Keratinocyte (primary cell): ENCODE results near the gene PITPNM3. TPM values are rescaled to one million over a fixed set of nuclear protein-coding genes. Genes with fewer than 3 reads are reported as not detected.

Source experiments
- DNase-seq: peaks from one replicate; pipeline ENCODE4 v3.0.0-alpha.2; 2011; ENCODE audit warnings: low read depth, missing footprints, low spot score
- FAIRE-seq: peaks from 2 replicates; lab custom pipeline; 2011; peaks lifted over from hg19 to GRCh38; lab: Jason Lieb, UNC
- H2AFZ ChIP-seq: 2 replicates; pipeline ENCODE4 v1.6.0; 2012; ENCODE audit warnings: low read length, control low read depth, inconsistent platforms; ENCODE audit not compliant: control insufficient read depth
- H3K27ac ChIP-seq: 2 replicates; pipeline ENCODE4 v1.5.1; 2011; ENCODE audit warnings: low read length; ENCODE audit not compliant: control insufficient read depth, insufficient read depth
- H3K27me3 ChIP-seq: 3 replicates; pipeline ENCODE4 v1.6.0; 2011; ENCODE audit warnings: low read length; ENCODE audit not compliant: control insufficient read depth, insufficient read depth; ENCODE audit errors: extremely low read depth
- H3K36me3 ChIP-seq, 2 experiments: 2 replicates in 1 of 2; 3 replicates in 1 of 2; pipeline ENCODE4 v1.5.1; 2011; ENCODE audit warnings: low read length in 2 of 2, mild to moderate bottlenecking in 1 of 2; ENCODE audit not compliant: control insufficient read depth in 2 of 2, insufficient read depth in 2 of 2; ENCODE audit errors: extremely low read depth in 1 of 2
- H3K4me1 ChIP-seq: 3 replicates; pipeline ENCODE4 v1.5.1; 2011; ENCODE audit warnings: low read length; ENCODE audit not compliant: control insufficient read depth, insufficient read depth; ENCODE audit errors: extremely low read depth
- H3K4me2 ChIP-seq: 3 replicates; pipeline ENCODE4 v1.6.0; 2011; ENCODE audit warnings: low read depth, low read length; ENCODE audit not compliant: control insufficient read depth, insufficient read depth; ENCODE audit errors: extremely low read depth
- H3K4me3 ChIP-seq, 3 experiments: fragments of 200-600 bp in 1 of 3; sonication (generic) in 1 of 3; 2 replicates in 2 of 3; 3 replicates in 1 of 3; pipeline ENCODE4 v1.5.1; 2011 to 2016; ENCODE audit warnings: low read length in 3 of 3, mild to moderate bottlenecking in 3 of 3, control low read depth in 2 of 3, inconsistent platforms in 1 of 3, low read depth in 1 of 3, mixed read lengths in 1 of 3, mixed run types in 1 of 3, moderate library complexity in 1 of 3; ENCODE audit not compliant: control insufficient read depth in 2 of 3, insufficient read depth in 2 of 3; ENCODE audit errors: extremely low read depth in 1 of 3
- H3K79me2 ChIP-seq: 2 replicates; pipeline ENCODE4 v1.6.0; 2012; ENCODE audit warnings: low read length; ENCODE audit not compliant: control insufficient read depth, insufficient read depth
- H3K9ac ChIP-seq: 3 replicates; pipeline ENCODE4 v1.6.0; 2011; ENCODE audit warnings: low read length; ENCODE audit not compliant: control insufficient read depth, insufficient read depth; ENCODE audit errors: extremely low read depth
- H3K9me1 ChIP-seq: 3 replicates; pipeline ENCODE4 v1.6.0; 2011; ENCODE audit warnings: low read length; ENCODE audit not compliant: control insufficient read depth, insufficient read depth; ENCODE audit errors: extremely low read depth
- H3K9me3 ChIP-seq: 2 replicates; pipeline ENCODE4 v1.5.1; 2012; ENCODE audit warnings: low read depth, low read length; ENCODE audit not compliant: control insufficient read depth
- H4K20me1 ChIP-seq: 3 replicates; pipeline ENCODE4 v1.6.0; 2011; ENCODE audit warnings: low read length; ENCODE audit not compliant: control insufficient read depth, insufficient read depth; ENCODE audit errors: extremely low read depth
- CTCF ChIP-seq, 3 experiments: IDR thresholded peaks in 1 of 3; conservative IDR thresholded peaks in 1 of 3; optimal IDR thresholded peaks in 1 of 3; 2 replicates in 2 of 3; 3 replicates in 1 of 3; pipeline versions ENCODE3 to v1.5.1; 2011; ENCODE audit warnings: low read length in 3 of 3, mild to moderate bottlenecking in 3 of 3, moderate library complexity in 2 of 3, control low read depth in 1 of 3, inconsistent platforms in 1 of 3; ENCODE audit not compliant: insufficient read depth in 2 of 3; ENCODE audit errors: extremely low read depth in 1 of 3
- EZH2 ChIP-seq: IDR thresholded peaks from one replicate; pipeline ENCODE4 v1.6.1; 2012; ENCODE audit warnings: inconsistent platforms, mild to moderate bottlenecking, low read length, moderate library complexity
- dilution Hi-C: fragments of 300-500 bp; cut with MboI; formaldehyde crosslinking; loops from one replicate; pipeline ENCODE4 v1.7.0; 2020; ENCODE audit warnings: low sequenced_read_pairs; ENCODE audit not compliant: extremely low pct_ligation_motif_present
- polyA plus RNA-seq, 5 experiments: library from polyadenylated mRNA; depleted of rRNA in 3 of 5; stranded (reverse) in 3 of 5; stranded (forward) in 1 of 5; unstranded in 1 of 5; fragments of >200 nt; gene quantifications; 1 replicate in 1 of 5; 2 replicates in 3 of 5; 3 replicates in 1 of 5; pipeline versions ENCODE4 v1.2.1 to v1.2.3, GENCODE V29; 2011 to 2012; ENCODE audit warnings: missing spikeins in 2 of 5, low read depth in 1 of 5, low replicate concordance in 1 of 5

Gene PITPNM3
- polyA plus RNA-seq, 1 donor (not counting 4 experiments of a cell fraction or from before 2014, with no cell fraction given): 7.7 TPM

GRCh38 chr17:6523330-6523729 is 33.0 kb downstream of the PITPNM3 start:
- FAIRE-seq: peak; percentile 41
- TF ChIP-seq CTCF (optimal IDR thresholded peaks at IDR 0.05 in 1 of 3, IDR thresholded peaks at IDR 0.05 in 1 of 3, conservative IDR thresholded peaks at IDR 0.05 in 1 of 3; ENCODE audit: extremely low read depth in 1 of 3, insufficient read depth in 2 of 3, low read length in 3 of 3): no peak
- TF ChIP-seq EZH2: no peak

GRCh38 chr17:6521586-6521985 is 34.8 kb downstream of the PITPNM3 start:
- dilution Hi-C loops: no loop called here

More at GRCh38 chr17:6523330-6523729, 33.0 kb downstream of the PITPNM3 start:
- dilution Hi-C loops: no loop called here
- H3K79me2 ChIP-seq: no peaks in the 10 kb centered on the region
- H3K4me1 ChIP-seq: peaks cover 9% of the 10 kb centered on the region
- no peak overlapping the region for H3K9ac ChIP-seq
- no peaks in the 10 kb centered on the region for H3K9me3 ChIP-seq
- H3K9me1 ChIP-seq: no peaks in the 10 kb centered on the region
- H3K27me3 ChIP-seq: no peaks in the 10 kb centered on the region
- no peak overlapping the region for H3K4me3 ChIP-seq
- H3K4me2 ChIP-seq: no peak overlapping the region
- DNase-seq: no peak
- peaks cover 0 to 3% of the 10 kb centered on the region in 2 experiments for H3K36me3 ChIP-seq
- H2AFZ ChIP-seq: no peak overlapping the region
- no peak overlapping the region for H3K27ac ChIP-seq
- H4K20me1 ChIP-seq: no peaks in the 10 kb centered on the region

More at GRCh38 chr17:6521586-6521985, 34.8 kb downstream of the PITPNM3 start:
- H3K9me1 ChIP-seq: no peaks in the 10 kb centered on the region
- H3K79me2 ChIP-seq: no peaks in the 10 kb centered on the region
- H3K4me2 ChIP-seq: no peak overlapping the region
- FAIRE-seq (no peak), DNase-seq (no peak)
- TF ChIP-seq EZH2 (no peak), CTCF (optimal IDR thresholded peaks at IDR 0.05 in 1 of 3, IDR thresholded peaks at IDR 0.05 in 1 of 3, conservative IDR thresholded peaks at IDR 0.05 in 1 of 3; ENCODE audit: extremely low read depth in 1 of 3, insufficient read depth in 2 of 3, low read length in 3 of 3) (no peak)
- no peak overlapping the region for H2AFZ ChIP-seq
- peaks cover 0 to 3% of the 10 kb centered on the region in 2 experiments for H3K36me3 ChIP-seq
- H3K27ac ChIP-seq: no peak overlapping the region
- no peak overlapping the region for H3K9ac ChIP-seq
- no peaks in the 10 kb centered on the region for H3K27me3 ChIP-seq
- no peaks in the 10 kb centered on the region for H3K9me3 ChIP-seq
- H3K4me3 ChIP-seq: no peak overlapping the region
- peaks cover 9% of the 10 kb centered on the region for H3K4me1 ChIP-seq
- H4K20me1 ChIP-seq: no peaks in the 10 kb centered on the region
